ENCODE measurements around the gene CDK5.

- TF ChIP-seq, protein P1, sequence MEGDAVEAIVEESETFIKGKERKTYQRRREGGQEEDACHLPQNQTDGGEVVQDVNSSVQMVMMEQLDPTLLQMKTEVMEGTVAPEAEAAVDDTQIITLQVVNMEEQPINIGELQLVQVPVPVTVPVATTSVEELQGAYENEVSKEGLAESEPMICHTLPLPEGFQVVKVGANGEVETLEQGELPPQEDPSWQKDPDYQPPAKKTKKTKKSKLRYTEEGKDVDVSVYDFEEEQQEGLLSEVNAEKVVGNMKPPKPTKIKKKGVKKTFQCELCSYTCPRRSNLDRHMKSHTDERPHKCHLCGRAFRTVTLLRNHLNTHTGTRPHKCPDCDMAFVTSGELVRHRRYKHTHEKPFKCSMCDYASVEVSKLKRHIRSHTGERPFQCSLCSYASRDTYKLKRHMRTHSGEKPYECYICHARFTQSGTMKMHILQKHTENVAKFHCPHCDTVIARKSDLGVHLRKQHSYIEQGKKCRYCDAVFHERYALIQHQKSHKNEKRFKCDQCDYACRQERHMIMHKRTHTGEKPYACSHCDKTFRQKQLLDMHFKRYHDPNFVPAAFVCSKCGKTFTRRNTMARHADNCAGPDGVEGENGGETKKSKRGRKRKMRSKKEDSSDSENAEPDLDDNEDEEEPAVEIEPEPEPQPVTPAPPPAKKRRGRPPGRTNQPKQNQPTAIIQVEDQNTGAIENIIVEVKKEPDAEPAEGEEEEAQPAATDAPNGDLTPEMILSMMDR (conservative IDR thresholded peaks at IDR 0.05; ENCODE audit: low read depth, low read length), result no peak
- no peak for TF ChIP-seq EZH2 (IDR thresholded peaks at IDR 0.05; ENCODE audit: borderline replicate concordance, low read depth, low read length, poor library complexity, severe bottlenecking)
These were observed 26.7 kb downstream of the CDK5 start for GRCh38 chr7:151031011-151031410.
